ENCODE results near the gene LEFTY2. TPM values are rescaled to one million over a fixed set of nuclear protein-coding genes. Genes with fewer than 3 reads are reported as not detected.
"Not testable (repeated sequence)": the region's sequence is repeated elsewhere in the genome, so short reads cannot be mapped to it uniquely, and the experiment has no call there.

LEFTY2 gene
- total RNA-seq, 1 donor from 2014 or later, result not detected

DNA sequence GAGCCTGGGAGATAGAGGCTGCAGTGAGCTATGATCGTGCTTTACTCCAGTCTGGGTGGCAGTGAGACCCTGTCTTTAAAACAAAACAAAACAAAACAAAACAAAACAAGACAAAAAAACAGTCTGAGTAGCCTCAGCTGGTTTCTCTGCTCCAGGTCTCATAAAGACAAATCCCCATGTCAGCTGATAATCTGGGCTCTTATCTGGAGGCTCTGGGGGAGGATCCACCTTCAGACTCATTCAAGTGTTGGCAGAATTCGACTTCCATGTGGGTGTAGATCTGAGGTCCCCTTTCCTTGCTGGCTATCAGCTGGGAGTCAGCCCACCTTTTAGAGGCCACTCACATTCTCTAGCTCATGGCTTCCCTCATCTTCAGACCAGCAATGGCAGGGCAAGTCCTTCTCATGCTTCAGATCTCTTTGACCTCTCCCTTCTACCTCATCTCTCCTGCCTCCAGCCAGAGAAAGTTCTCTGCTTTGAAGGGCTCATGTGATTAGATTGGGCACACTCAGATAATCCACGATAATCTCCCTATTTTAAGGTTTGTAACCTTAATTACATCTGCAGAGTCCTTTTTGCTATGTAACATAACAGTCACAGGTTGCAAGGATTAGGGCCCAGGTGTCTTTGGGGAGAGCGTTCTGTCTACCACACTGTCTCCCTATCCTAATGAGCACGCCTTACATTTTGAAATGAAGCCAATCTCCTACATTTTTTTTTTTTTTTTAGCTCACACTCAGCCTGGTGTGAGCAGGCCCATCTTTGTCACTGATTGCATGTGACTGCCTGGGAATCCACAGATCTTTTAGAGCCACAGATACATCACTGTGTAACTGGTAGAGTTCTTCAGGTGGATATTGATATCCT, 9.5 kb downstream of the LEFTY2 start:
- ATAC-seq (no peak), DNase-seq (ENCODE audit: low spot score) (no peak)

- no peak for DNase-seq (ENCODE audit: low spot score)
- ATAC-seq, result no peak
These were observed 10.5 kb downstream of the LEFTY2 start for GRCh38 chr1:225930566-225930965.

GRCh38 chr1:225929462-225929861, 11.6 kb downstream of the LEFTY2 start:
- not testable (repeated sequence) for DNase-seq (ENCODE audit: low spot score); ATAC-seq

DNA sequence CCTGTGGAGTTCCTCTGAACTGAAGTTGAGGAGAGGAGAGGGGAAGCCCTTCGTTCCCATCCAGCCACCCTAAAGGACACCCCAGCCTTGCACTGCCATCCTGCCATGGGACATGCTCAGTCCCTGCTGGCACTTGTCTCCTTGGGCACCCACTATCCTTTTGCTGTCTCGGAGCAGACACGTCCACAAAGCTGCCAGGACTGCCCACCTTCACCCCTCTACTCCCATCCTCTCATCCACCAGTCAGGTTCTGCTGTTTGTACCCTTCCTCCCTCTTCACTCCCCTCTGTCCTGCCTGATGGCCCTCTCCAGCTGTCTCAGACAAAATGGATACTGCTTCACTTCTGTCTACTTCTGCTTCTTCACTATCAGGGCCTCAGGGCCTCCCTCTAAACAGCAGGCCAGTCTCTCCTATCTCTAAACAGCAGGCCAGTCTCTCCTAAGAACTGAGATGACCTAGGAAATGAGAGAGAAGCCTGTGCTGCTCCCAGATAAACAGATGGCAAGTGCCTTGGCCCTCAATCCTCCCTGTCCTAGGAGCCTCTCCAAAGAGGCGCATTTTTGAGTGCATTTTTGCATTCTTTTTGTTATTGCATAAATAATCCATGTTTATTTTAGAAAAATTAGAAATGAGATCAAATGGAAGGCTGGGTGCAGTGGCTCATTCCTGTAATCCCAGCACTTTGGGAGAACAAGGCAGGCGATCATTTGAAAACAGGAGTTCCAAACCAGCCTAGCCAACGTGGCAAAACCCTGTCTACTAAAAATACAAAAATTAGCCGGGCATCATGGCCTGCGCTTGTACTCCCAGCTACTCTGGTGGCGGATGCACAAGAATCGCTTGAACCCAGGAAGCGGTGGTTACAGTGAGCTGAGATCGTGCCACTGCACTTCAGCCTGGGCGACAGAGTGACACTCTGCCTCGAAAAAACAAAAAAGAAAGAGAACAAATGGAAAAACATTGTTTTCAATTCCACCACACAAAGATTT, 12.5 kb downstream of the LEFTY2 start:
- no peak for DNase-seq (ENCODE audit: low spot score)
- ATAC-seq, result no peak

DNA sequence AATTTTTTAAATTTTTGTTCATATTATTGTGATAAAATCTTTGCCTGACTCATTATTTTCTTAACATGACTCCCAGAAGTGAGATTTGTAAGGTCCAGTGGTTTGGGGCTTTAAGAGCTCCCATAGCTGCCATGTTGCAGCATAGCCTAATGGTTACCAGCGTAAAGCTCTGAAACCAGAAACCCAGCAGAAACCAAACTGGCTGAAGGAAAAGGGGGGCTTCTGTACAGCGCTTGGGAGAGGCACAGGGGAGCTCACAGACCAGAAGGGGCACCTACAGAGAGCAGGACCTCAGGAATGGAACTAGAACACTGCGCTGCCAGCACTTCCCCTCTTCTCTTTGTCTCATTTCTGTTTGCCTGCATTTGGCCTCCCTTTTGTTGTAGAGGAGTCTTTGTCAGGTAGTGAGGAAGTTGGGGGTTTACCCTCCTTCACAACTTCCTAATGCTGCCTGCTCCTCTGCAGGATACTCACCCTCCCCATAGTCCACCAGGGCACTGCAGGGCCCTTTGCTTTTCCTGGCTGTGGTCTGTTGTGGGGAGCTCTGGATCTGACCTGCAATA, 14.4 kb downstream of the LEFTY2 start:
- DNase-seq (ENCODE audit: low spot score) (no peak), ATAC-seq (no peak)

- DNase-seq (ENCODE audit: low spot score) (peak; percentile 98), ATAC-seq (peak; percentile 97)
These were observed 17.1 kb downstream of the LEFTY2 start, which contains the start of gene PYCR2 for GRCh38 chr1:225923692-225924555. TSS of gene PYCR2 (minus strand) at chr1:225924250. CDS start at chr1:225924110, 140 bp downstream.

DNA sequence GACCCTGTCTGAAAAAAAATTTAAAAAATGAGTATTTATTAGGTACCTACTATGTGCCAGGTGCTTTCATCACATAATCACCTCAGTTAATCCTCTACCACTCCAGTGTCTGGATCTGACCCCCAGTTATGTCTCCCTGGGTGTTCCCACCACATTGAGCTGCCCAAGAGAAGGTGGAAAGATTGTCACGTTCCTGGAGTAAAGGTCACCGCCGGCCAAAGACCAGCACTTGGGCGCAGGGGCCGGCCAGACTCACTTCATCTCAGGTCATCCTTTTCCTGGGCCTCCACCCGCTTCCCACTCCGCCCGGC, 17.7 kb downstream of the LEFTY2 start:
- DNase-seq (ENCODE audit: low spot score) (no peak), ATAC-seq (peak; percentile 40)

DNA sequence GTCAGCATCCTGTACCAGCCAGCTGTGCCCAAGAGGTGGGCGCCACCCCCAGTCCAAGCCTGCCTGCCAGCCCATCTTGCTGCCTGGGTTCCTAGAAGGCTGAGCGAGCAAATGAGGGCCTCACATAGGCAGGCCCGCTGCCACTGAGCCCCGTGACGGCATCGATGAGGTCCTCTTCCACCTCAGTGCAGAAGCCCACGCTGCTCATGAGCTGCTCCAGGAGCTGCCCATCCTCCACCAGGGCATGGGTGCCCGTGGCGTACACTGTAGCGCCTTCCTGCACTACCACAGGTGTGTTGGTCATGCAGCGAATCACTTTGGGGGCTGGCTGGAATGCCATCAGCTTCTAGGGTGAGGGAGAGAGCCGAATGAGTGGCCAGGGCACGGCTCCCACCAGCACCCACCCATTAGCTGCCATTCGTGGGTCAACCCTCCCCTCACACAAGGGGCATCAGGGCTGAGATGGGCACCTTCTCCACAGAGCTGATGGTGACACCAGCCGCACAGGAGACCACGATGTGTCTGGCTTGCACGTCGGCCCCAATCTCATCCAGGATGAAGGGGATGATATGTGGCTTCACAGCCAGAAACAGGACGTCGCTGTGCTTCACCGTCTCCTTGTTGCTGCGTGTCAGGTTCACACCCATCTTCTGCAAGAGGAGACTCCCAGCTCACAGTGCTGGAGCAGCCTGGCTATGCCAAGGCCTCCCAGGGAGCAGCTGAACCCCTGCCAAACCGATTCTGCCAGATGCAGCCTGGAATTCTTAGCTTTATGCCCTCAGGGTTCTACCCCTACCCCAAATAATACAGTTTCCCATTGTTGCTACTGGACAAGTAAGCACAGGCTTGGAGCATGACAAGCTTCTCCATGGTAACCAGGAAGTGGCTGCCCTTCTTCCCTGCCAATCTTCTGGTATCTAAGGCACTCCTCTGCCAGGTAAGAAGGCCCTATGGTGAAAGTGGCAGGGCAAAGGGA, 19.0 kb downstream of the LEFTY2 start:
- no peak for DNase-seq (ENCODE audit: low spot score)
- ATAC-seq, result no peak

GRCh38 chr1:225919906-225920305, 21.1 kb downstream of the LEFTY2 start:
- DNase-seq (ENCODE audit: low spot score) (no peak), ATAC-seq (no peak)

- no peak for DNase-seq (ENCODE audit: low spot score)
- no peak for ATAC-seq
These were observed 22.7 kb downstream of the LEFTY2 start for GRCh38 chr1:225918280-225918679.

DNA sequence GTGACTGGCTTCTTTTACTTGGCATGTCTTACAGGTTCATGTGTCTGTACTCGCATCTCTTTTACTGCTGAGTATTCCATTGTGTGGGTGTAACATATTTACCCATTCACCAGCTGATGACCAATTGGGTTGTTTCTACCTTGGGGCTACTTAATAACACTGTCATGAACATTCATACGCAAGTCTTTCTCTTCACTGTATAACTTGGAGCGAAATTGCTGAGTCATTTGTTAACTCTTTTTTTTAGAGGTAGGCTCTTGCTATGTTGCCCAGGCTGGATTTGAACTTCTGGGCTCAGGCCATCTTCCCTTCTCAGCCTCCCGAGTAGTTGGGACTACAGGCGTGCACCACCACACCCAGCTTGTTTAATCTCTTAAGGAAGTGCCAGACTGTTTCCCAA, 23.5 kb downstream of the LEFTY2 start:
- no peak for ATAC-seq
- no peak for DNase-seq (ENCODE audit: low spot score)

GRCh38 chr1:225917101-225917500, 23.9 kb downstream of the LEFTY2 start:
- no peak for ATAC-seq

DNA sequence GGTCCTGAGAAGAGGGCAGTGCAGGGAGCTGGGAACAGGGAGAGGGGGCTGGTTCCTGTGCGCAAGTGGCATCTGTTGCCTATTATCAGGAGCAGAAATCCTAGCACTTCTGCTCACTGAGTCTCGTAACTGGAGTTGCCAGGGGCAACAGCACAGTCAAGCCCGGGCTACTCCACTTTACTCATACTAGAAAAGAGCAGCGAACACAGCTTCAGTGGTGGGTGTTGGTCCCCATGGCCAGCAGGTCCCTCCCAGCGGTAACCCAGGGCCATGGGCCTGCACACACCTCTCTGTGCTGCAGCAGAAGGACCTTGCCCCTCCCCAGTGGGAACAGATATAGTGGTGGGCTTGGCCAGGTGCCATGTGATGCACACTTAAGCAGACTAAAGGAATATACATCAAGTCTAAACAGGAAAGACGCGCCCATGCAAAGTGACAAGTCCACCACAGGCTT, 25.5 kb downstream of the LEFTY2 start:
- no peak for DNase-seq (ENCODE audit: low spot score)

More at GRCh38 chr1:225917101-225917500, 23.9 kb downstream of the LEFTY2 start:
- DNase-seq (ENCODE audit: low spot score), result no peak

GRCh38 chr1:225914947-225915346, 26.1 kb downstream of the LEFTY2 start:
- ATAC-seq (no peak), DNase-seq (ENCODE audit: low spot score) (no peak)

More for the DNA sequence above, 25.5 kb downstream of the LEFTY2 start:
- ATAC-seq, result no peak

DNA sequence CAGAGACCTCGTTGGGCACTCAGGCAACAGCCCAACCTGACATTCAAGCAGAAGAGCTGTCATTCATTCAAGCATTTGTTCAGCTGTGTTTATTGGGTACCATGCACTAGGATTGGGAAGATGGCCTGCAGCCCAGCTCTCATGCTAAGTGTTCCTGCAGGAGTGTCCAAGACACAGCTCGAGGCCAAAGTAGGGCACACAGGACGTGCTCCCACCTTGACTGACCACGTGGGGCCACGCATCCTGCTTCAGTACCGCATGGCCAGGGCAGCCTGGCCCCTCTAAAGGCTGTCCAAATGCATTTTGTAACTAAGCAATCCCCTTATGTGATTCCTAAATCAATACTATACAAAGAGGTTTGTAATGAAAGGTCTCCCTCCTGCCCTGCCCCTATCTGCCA, 26.6 kb downstream of the LEFTY2 start:
- DNase-seq (ENCODE audit: low spot score), result no peak
- no peak for ATAC-seq

- peak; percentile 72 for DNase-seq (ENCODE audit: low spot score)
- ATAC-seq, result peak; percentile 93
These were observed 29.6 kb downstream of the LEFTY2 start for GRCh38 chr1:225911191-225912130.

DNA sequence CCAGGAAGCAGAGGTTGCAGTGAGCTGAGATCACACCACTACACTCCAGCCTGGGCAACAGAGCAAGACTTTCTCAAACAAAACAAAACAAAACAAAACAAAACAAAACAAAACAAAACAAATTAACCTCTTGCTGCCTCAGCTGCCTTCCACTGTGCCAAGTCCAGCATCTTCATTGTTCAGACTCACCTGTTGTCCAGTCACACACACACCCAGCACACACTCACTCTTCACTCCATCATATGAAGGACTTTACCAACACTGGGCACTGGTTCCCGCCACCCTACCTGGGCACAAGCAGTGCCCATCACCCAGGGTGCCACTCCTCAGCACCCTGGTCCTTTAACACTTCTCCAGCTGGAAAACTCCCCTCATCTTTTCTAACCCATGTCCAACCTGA, 31.5 kb downstream of the LEFTY2 start:
- DNase-seq (ENCODE audit: low spot score) (no peak), ATAC-seq (no peak)

GRCh38 chr1:225908773-225909172, 32.2 kb downstream of the LEFTY2 start:
- DNase-seq (ENCODE audit: low spot score) (no peak), ATAC-seq (no peak)

Measured in left lobe of liver (tissue), 2 donors.